ENCODE data around the gene NELL1.

Gene NELL1

GRCh38 chr11:20949585-20949984, 280.2 kb downstream of the NELL1 start:
- no peak for DNase-seq
- no peak overlapping the region for H2BK15ac ChIP-seq (replicated peaks; ENCODE audit: low read depth)
- no peak overlapping the region for H2BK5ac ChIP-seq (ENCODE audit: low read length)

GRCh38 chr11:20962581-20962980, 293.2 kb downstream of the NELL1 start:
- Histone ChIP-seq H2BK5ac (ENCODE audit: low read length) (no peak overlapping the region), H4K5ac (ENCODE audit: low read length) (no peak overlapping the region), H3K56ac (ENCODE audit: low read length) (no peak overlapping the region), H3K27me3 (ENCODE audit: insufficient read depth, low read length, poor library complexity) (no peaks in the 10 kb centered on the region), H3K36me3 (ENCODE audit: control insufficient read depth, insufficient read depth, low read length) (no peaks in the 10 kb centered on the region), H2BK120ac (ENCODE audit: low read depth, low read length) (no peak overlapping the region), H3K79me1 (ENCODE audit: low read length) (no peaks in the 10 kb centered on the region), H3K4ac (ENCODE audit: low read depth, low read length) (no peak overlapping the region), H3K4me1 (ENCODE audit: control insufficient read depth, low read depth, low read length) (no peaks in the 10 kb centered on the region), H3K9ac (ENCODE audit: low read length) (no peak overlapping the region), H4K8ac (ENCODE audit: low read depth, low read length) (no peak overlapping the region), H2AK5ac (ENCODE audit: low read length) (no peak overlapping the region), H3K27ac (ENCODE audit: low read depth, low read length) (no peak overlapping the region), H2BK15ac (replicated peaks; ENCODE audit: low read depth) (no peak overlapping the region), H3K4me3 (ENCODE audit: low read length) (no peak overlapping the region), H3K4me2 (ENCODE audit: low read length) (no peak overlapping the region), H3K23ac (ENCODE audit: low read length) (no peak overlapping the region), H3K79me2 (ENCODE audit: control insufficient read depth, insufficient read depth, low read length) (no peaks in the 10 kb centered on the region), H3K18ac (ENCODE audit: low read length) (no peak overlapping the region)
- no peak for DNase-seq
- WGBS (ENCODE audit: extremely low coverage, insufficient coverage, low lambda C conversion rate): no CpG with 5 or more reads among the region's 1 CpG

More at GRCh38 chr11:20949585-20949984, 280.2 kb downstream of the NELL1 start:
- H2AK5ac ChIP-seq (ENCODE audit: low read length): no peak overlapping the region
- no peak overlapping the region for H3K4ac ChIP-seq (ENCODE audit: low read depth, low read length)
- H3K27me3 ChIP-seq (ENCODE audit: insufficient read depth, low read length, poor library complexity): no peaks in the 10 kb centered on the region
- no peak overlapping the region for H3K56ac ChIP-seq (ENCODE audit: low read length)
- H3K9ac ChIP-seq (ENCODE audit: low read length): no peak overlapping the region
- H3K4me2 ChIP-seq (ENCODE audit: low read length): no peak overlapping the region
- H3K4me1 ChIP-seq (ENCODE audit: control insufficient read depth, low read depth, low read length): peaks cover 4% of the 10 kb centered on the region
- no CpG with 5 or more reads among the region's 2 CpGs for WGBS (ENCODE audit: extremely low coverage, insufficient coverage, low lambda C conversion rate)
- no peaks in the 10 kb centered on the region for H3K79me1 ChIP-seq (ENCODE audit: low read length)
- no peak overlapping the region for H4K8ac ChIP-seq (ENCODE audit: low read depth, low read length)
- H3K36me3 ChIP-seq (ENCODE audit: control insufficient read depth, insufficient read depth, low read length): no peaks in the 10 kb centered on the region
- H4K5ac ChIP-seq (ENCODE audit: low read length): no peak overlapping the region
- no peak overlapping the region for H2BK120ac ChIP-seq (ENCODE audit: low read depth, low read length)
- H3K23ac ChIP-seq (ENCODE audit: low read length): no peak overlapping the region
- H3K4me3 ChIP-seq (ENCODE audit: low read length): no peak overlapping the region
- H3K79me2 ChIP-seq (ENCODE audit: control insufficient read depth, insufficient read depth, low read length): no peaks in the 10 kb centered on the region
- H3K18ac ChIP-seq (ENCODE audit: low read length): no peak overlapping the region
- no peak overlapping the region for H3K27ac ChIP-seq (ENCODE audit: low read depth, low read length)

- no CpG with 5 or more reads among the region's 5 CpGs for WGBS (ENCODE audit: extremely low coverage, insufficient coverage, low lambda C conversion rate)
- Histone ChIP-seq H2AK5ac (ENCODE audit: low read length) (no peak overlapping the region), H3K18ac (ENCODE audit: low read length) (no peak overlapping the region), H3K36me3 (ENCODE audit: control insufficient read depth, insufficient read depth, low read length) (no peaks in the 10 kb centered on the region), H3K4me3 (ENCODE audit: low read length) (no peak overlapping the region), H3K27ac (ENCODE audit: low read depth, low read length) (no peak overlapping the region), H3K27me3 (ENCODE audit: insufficient read depth, low read length, poor library complexity) (no peaks in the 10 kb centered on the region), H3K79me2 (ENCODE audit: control insufficient read depth, insufficient read depth, low read length) (no peaks in the 10 kb centered on the region), H2BK5ac (ENCODE audit: low read length) (no peak overlapping the region), H2BK15ac (replicated peaks; ENCODE audit: low read depth) (no peak overlapping the region), H3K79me1 (ENCODE audit: low read length) (no peaks in the 10 kb centered on the region), H3K4me2 (ENCODE audit: low read length) (no peak overlapping the region), H4K8ac (ENCODE audit: low read depth, low read length) (no peak overlapping the region), H3K4me1 (ENCODE audit: control insufficient read depth, low read depth, low read length) (no peaks in the 10 kb centered on the region), H3K56ac (ENCODE audit: low read length) (no peak overlapping the region), H3K9ac (ENCODE audit: low read length) (no peak overlapping the region), H3K23ac (ENCODE audit: low read length) (no peak overlapping the region), H2BK120ac (ENCODE audit: low read depth, low read length) (no peak overlapping the region), H4K5ac (ENCODE audit: low read length) (no peak overlapping the region), H3K4ac (ENCODE audit: low read depth, low read length) (no peak overlapping the region)
- no peak for DNase-seq
Observed at GRCh38 chr11:20963596-20963995, 294.2 kb downstream of the NELL1 start.

GRCh38 chr11:20964985-20965384, 295.6 kb downstream of the NELL1 start:
- no CpG with 5 or more reads among the region's 3 CpGs for WGBS (ENCODE audit: extremely low coverage, insufficient coverage, low lambda C conversion rate)
- H3K79me2 ChIP-seq (ENCODE audit: control insufficient read depth, insufficient read depth, low read length): no peaks in the 10 kb centered on the region
- H3K9ac ChIP-seq (ENCODE audit: low read length): no peak overlapping the region
- H3K36me3 ChIP-seq (ENCODE audit: control insufficient read depth, insufficient read depth, low read length): no peaks in the 10 kb centered on the region
- no peaks in the 10 kb centered on the region for H3K79me1 ChIP-seq (ENCODE audit: low read length)
- no peak overlapping the region for H2BK120ac ChIP-seq (ENCODE audit: low read depth, low read length)
- no peak overlapping the region for H3K18ac ChIP-seq (ENCODE audit: low read length)
- no peak overlapping the region for H3K4me2 ChIP-seq (ENCODE audit: low read length)
- H3K27me3 ChIP-seq (ENCODE audit: insufficient read depth, low read length, poor library complexity): no peaks in the 10 kb centered on the region
- no peak overlapping the region for H3K23ac ChIP-seq (ENCODE audit: low read length)
- DNase-seq: no peak
- H3K4ac ChIP-seq (ENCODE audit: low read depth, low read length): no peak overlapping the region
- no peak overlapping the region for H2AK5ac ChIP-seq (ENCODE audit: low read length)
- no peak overlapping the region for H3K4me3 ChIP-seq (ENCODE audit: low read length)
- H4K5ac ChIP-seq (ENCODE audit: low read length): no peak overlapping the region
- H3K27ac ChIP-seq (ENCODE audit: low read depth, low read length): no peak overlapping the region
- no peak overlapping the region for H3K56ac ChIP-seq (ENCODE audit: low read length)
- no peak overlapping the region for H2BK5ac ChIP-seq (ENCODE audit: low read length)
- no peaks in the 10 kb centered on the region for H3K4me1 ChIP-seq (ENCODE audit: control insufficient read depth, low read depth, low read length)
- no peak overlapping the region for H2BK15ac ChIP-seq (replicated peaks; ENCODE audit: low read depth)
- H4K8ac ChIP-seq (ENCODE audit: low read depth, low read length): no peak overlapping the region

GRCh38 chr11:20966489-20966888, 297.1 kb downstream of the NELL1 start:
- Histone ChIP-seq H4K8ac (ENCODE audit: low read depth, low read length) (no peak overlapping the region), H3K4me2 (ENCODE audit: low read length) (no peak overlapping the region), H3K18ac (ENCODE audit: low read length) (no peak overlapping the region), H3K4me3 (ENCODE audit: low read length) (no peak overlapping the region), H2BK5ac (ENCODE audit: low read length) (no peak overlapping the region), H3K36me3 (ENCODE audit: control insufficient read depth, insufficient read depth, low read length) (no peaks in the 10 kb centered on the region), H2AK5ac (ENCODE audit: low read length) (no peak overlapping the region), H3K79me1 (ENCODE audit: low read length) (no peaks in the 10 kb centered on the region), H3K27ac (ENCODE audit: low read depth, low read length) (no peak overlapping the region), H3K27me3 (ENCODE audit: insufficient read depth, low read length, poor library complexity) (no peaks in the 10 kb centered on the region), H3K4ac (ENCODE audit: low read depth, low read length) (no peak overlapping the region), H2BK15ac (replicated peaks; ENCODE audit: low read depth) (no peak overlapping the region), H2BK120ac (ENCODE audit: low read depth, low read length) (no peak overlapping the region), H3K4me1 (ENCODE audit: control insufficient read depth, low read depth, low read length) (no peaks in the 10 kb centered on the region), H3K79me2 (ENCODE audit: control insufficient read depth, insufficient read depth, low read length) (no peaks in the 10 kb centered on the region), H3K56ac (ENCODE audit: low read length) (no peak overlapping the region), H3K23ac (ENCODE audit: low read length) (no peak overlapping the region), H3K9ac (ENCODE audit: low read length) (no peak overlapping the region), H4K5ac (ENCODE audit: low read length) (no peak overlapping the region)
- DNase-seq: peak; percentile 85
- no CpG with 5 or more reads among the region's 3 CpGs for WGBS (ENCODE audit: extremely low coverage, insufficient coverage, low lambda C conversion rate)

GRCh38 chr11:20973940-20974559, 304.7 kb downstream of the NELL1 start:
- Histone ChIP-seq H2BK5ac (ENCODE audit: low read length) (no peak overlapping the region), H3K4ac (ENCODE audit: low read depth, low read length) (no peak overlapping the region), H3K9ac (ENCODE audit: low read length) (no peak overlapping the region), H3K27ac (ENCODE audit: low read depth, low read length) (no peak overlapping the region), H4K8ac (ENCODE audit: low read depth, low read length) (no peak overlapping the region), H3K36me3 (ENCODE audit: control insufficient read depth, insufficient read depth, low read length) (no peaks in the 10 kb centered on the region), H3K79me1 (ENCODE audit: low read length) (no peaks in the 10 kb centered on the region), H2BK15ac (replicated peaks; ENCODE audit: low read depth) (no peak overlapping the region), H3K18ac (ENCODE audit: low read length) (no peak overlapping the region), H2BK120ac (ENCODE audit: low read depth, low read length) (no peak overlapping the region), H2AK5ac (ENCODE audit: low read length) (no peak overlapping the region), H3K4me2 (ENCODE audit: low read length) (no peak overlapping the region), H3K4me3 (ENCODE audit: low read length) (no peak overlapping the region), H3K79me2 (ENCODE audit: control insufficient read depth, insufficient read depth, low read length) (no peaks in the 10 kb centered on the region), H3K23ac (ENCODE audit: low read length) (no peak overlapping the region), H4K5ac (ENCODE audit: low read length) (no peak overlapping the region), H3K27me3 (ENCODE audit: insufficient read depth, low read length, poor library complexity) (no peaks in the 10 kb centered on the region), H3K4me1 (ENCODE audit: control insufficient read depth, low read depth, low read length) (no peaks in the 10 kb centered on the region), H3K56ac (ENCODE audit: low read length) (no peak overlapping the region)
- WGBS (ENCODE audit: extremely low coverage, insufficient coverage, low lambda C conversion rate): no CpG with 5 or more reads among the region's 7 CpGs
- DNase-seq: peak; percentile 28
